NCI-H2029 (cell line): Measurements from ENCODE around the gene TRIB2.

Experiments
- DNase-seq: peaks from one replicate; lab custom pipeline; 2025; lab: John Stamatoyannopoulos, UW

The TRIB2 gene

DNA sequence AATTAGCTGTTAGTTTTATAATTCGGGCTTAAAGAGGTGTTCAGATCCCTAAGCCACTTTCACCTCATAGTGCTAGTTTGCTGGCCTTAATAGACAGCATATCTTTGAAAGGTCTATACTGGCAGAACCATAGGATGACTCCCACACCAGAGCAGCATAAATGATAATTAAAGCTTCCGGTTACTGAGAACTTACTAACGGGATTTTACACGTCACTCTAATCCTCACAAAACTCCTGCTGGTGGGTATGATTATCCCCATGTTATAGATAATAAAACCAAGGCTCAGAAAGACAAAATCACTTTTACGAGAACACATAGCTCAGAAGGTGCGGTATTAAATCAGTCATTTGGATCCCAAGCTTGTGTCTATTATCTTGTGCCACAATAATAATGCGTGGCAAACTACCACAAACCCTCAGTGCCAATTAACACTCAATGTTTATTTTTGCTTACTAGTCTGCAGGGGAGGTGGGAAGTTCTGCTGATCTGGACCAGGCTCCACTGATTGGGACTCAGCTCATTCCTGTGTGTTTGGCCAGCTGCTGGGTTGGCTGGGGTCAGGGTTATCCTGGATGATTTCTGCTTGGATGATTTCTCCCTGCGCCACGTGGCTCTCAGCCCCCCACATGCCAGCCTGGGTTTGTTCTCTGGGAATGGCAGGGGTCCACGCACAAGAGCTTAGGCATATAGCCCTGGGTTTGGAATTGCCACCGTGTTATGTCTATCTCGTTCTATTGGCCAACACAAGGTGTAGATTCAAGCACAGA, 62.3 kb downstream of the TRIB2 start:
- no peak for DNase-seq

DNA sequence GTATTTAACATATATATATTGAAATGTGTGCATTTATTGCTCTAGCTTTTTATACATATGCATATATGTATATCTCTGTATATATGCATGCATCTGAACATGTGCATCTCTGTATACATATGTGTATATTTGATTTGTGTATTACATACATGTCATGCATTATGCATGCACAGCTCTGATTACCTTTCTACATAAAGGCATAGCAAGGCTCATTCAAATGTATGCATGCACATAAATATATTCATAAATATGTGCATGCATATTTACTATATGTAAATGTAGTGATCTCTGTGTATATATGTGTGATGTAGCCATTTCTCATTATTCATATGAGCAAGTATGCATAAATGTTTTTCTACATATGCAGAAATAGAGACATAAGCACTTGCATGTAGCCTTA, 64.6 kb downstream of the TRIB2 start:
- no peak for DNase-seq

DNA sequence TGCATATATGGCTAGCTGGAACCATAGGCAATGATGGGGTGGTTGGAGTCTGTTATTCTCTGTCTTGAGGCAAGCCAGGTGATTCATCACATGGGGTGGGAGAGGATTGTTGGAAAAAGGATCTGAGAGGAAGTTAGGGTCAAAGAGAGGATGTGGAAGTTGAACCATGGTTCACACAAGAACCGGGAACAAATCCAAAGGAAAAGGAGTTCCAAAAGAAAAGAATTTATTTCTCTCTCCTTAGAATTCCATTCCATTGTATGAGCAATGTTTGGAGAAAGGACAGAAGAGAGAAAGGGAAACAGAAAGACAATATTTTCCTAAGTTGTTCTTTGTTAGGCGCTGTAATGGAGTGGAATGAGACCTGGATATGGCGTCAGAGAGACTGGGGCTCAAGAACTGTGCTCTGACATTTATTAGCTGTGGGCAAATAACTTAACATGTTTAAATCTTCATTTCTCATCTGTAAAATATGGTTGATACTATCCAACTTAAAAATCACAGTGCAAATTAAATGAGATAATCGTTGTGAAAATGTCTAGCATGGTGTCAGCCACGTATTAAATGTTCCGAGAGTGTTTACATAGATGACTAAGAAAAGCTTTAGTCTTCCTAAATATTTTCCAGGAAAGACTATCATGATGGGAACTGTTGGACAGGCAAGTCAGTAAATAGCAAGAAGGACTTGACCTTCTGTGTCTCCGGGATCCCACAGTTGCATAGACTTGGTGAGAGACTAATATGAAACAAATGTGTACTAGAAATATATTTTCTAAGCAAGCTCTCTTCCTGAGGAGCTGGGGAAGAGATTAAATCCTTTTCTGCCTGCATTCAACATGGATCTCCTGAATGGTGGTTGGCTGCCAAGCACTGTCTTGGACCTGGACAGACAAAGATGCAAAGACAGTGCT, 71.4 kb downstream of the TRIB2 start:
- no peak for DNase-seq

DNA sequence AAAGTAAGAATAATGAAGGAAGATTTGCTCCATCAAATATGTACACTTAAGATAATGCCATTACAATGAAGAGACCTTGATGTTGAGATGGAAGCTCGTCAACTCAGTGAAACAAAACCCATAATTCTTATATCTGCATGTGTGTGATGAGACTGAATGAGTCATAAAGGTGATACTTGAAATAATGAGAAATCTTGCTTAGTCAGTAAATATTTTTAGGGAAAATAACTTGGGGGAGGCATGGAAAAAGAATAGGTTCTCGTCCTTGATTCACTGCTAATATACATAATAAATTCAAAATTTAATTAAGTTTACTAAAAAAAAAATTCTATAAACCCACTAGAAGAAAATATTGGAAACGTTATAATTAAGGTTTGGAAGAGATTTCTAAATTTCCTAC, 75.2 kb downstream of the TRIB2 start:
- no peak for DNase-seq
